ENCODE results near the gene ZNF141. TPM values are rescaled to one million over a fixed set of nuclear protein-coding genes. Genes with fewer than 3 reads are reported as not detected.
"Not testable (repeated sequence)": the region's sequence is repeated elsewhere in the genome, so short reads cannot be mapped to it uniquely, and the experiment has no call there.

The ZNF141 gene
- total RNA-seq, 1 experiment from 2014 or later = 6.5 TPM

GRCh38 chr4:294732-295131, 42.9 kb upstream of the ZNF141 start:
- no peak for DNase-seq
- H3K9ac ChIP-seq (ENCODE audit: low read length) = no peak overlapping the region
- H3K9me3 ChIP-seq (ENCODE audit: low read length) = no peaks in the 10 kb centered on the region; the same call in 1 of the 2 replicates
- H3K4me2 ChIP-seq (ENCODE audit: low read length) = no peak overlapping the region
- H4K20me1 ChIP-seq (ENCODE audit: low read length) = no peaks in the 10 kb centered on the region
- H3K4me3 ChIP-seq (ENCODE audit: low read length) = no peak overlapping the region
- H3K79me2 ChIP-seq (ENCODE audit: low read length) = no peaks in the 10 kb centered on the region
- no peak overlapping the region for H2AFZ ChIP-seq (ENCODE audit: low read length)
- no peak for ATAC-seq
- intact Hi-C loops (cut with micrococcal nuclease) = no loop called here
- TF ChIP-seq EZH2 (IDR thresholded peaks at IDR 0.05; ENCODE audit: low read length, unreplicated experiment) (no peak), CTCF (conservative IDR thresholded peaks at IDR 0.05; ENCODE audit: low read depth, low read length) (no peak), EZH2phosphoT487 (IDR thresholded peaks at IDR 0.05; ENCODE audit: borderline replicate concordance, low read length) (no peak)
- no peaks in the 10 kb centered on the region for H3K4me1 ChIP-seq (ENCODE audit: insufficient read depth, low read length)
- no peak overlapping the region for H3K27ac ChIP-seq (ENCODE audit: low read length)
- ChIA-PET POLR2A (ENCODE audit: unreplicated experiment) (no interaction called here), CTCF (no interaction called here)
- no TSS peak for BruUV-seq (replicated peaks)
- no peaks in the 10 kb centered on the region for H3F3A ChIP-seq (ENCODE audit: low read length, unreplicated experiment)
- H3K9me2 ChIP-seq (replicated peaks; ENCODE audit: low read length) = no peaks in the 10 kb centered on the region
- no peaks in the 10 kb centered on the region for H3K36me3 ChIP-seq (ENCODE audit: low read depth, low read length)
- no peaks in the 10 kb centered on the region for H3K27me3 ChIP-seq (ENCODE audit: low read length)

- DNase-seq (no peak), ATAC-seq (no peak)
- intact Hi-C loops (cut with micrococcal nuclease) = no loop called here
- no peaks in the 10 kb centered on the region for H3K9me2 ChIP-seq (replicated peaks; ENCODE audit: low read length)
- H3K27ac ChIP-seq (ENCODE audit: low read length) = no peak overlapping the region
- H3K4me1 ChIP-seq (ENCODE audit: insufficient read depth, low read length) = no peaks in the 10 kb centered on the region
- no TSS peak for BruUV-seq (replicated peaks)
- no peak for TF ChIP-seq EZH2phosphoT487 (IDR thresholded peaks at IDR 0.05; ENCODE audit: borderline replicate concordance, low read length)
- no peak for TF ChIP-seq EZH2 (IDR thresholded peaks at IDR 0.05; ENCODE audit: low read length, unreplicated experiment)
- no peak for TF ChIP-seq CTCF (conservative IDR thresholded peaks at IDR 0.05; ENCODE audit: low read depth, low read length)
- no peak overlapping the region for H3K9ac ChIP-seq (ENCODE audit: low read length)
- H3K27me3 ChIP-seq (ENCODE audit: low read length) = no peaks in the 10 kb centered on the region
- CTCF ChIA-PET = no interaction called here
- H3K4me2 ChIP-seq (ENCODE audit: low read length) = no peak overlapping the region
- H4K20me1 ChIP-seq (ENCODE audit: low read length) = no peaks in the 10 kb centered on the region
- POLR2A ChIA-PET (ENCODE audit: unreplicated experiment) = no interaction called here
- no peaks in the 10 kb centered on the region; the same call in 1 of the 2 replicates for H3K9me3 ChIP-seq (ENCODE audit: low read length)
- no peaks in the 10 kb centered on the region for H3K36me3 ChIP-seq (ENCODE audit: low read depth, low read length)
- no peaks in the 10 kb centered on the region for H3F3A ChIP-seq (ENCODE audit: low read length, unreplicated experiment)
- no peak overlapping the region for H2AFZ ChIP-seq (ENCODE audit: low read length)
- H3K4me3 ChIP-seq (ENCODE audit: low read length) = no peak overlapping the region
- no peaks in the 10 kb centered on the region for H3K79me2 ChIP-seq (ENCODE audit: low read length)
Measured at GRCh38 chr4:302381-302780, 35.2 kb upstream of the ZNF141 start.

GRCh38 chr4:304516-304915, 33.1 kb upstream of the ZNF141 start:
- H3K9me2 ChIP-seq (replicated peaks; ENCODE audit: low read length); H4K20me1 ChIP-seq (ENCODE audit: low read length); BruUV-seq (replicated peaks); H3K9ac ChIP-seq (ENCODE audit: low read length); H3K4me2 ChIP-seq (ENCODE audit: low read length); CTCF ChIA-PET; H3K36me3 ChIP-seq (ENCODE audit: low read depth, low read length); ATAC-seq; H3K27me3 ChIP-seq (ENCODE audit: low read length); H3F3A ChIP-seq (ENCODE audit: low read length, unreplicated experiment); DNase-seq; POLR2A ChIA-PET (ENCODE audit: unreplicated experiment); H3K4me1 ChIP-seq (ENCODE audit: insufficient read depth, low read length); intact Hi-C loops (cut with micrococcal nuclease); H3K9me3 ChIP-seq (ENCODE audit: low read length); H3K27ac ChIP-seq (ENCODE audit: low read length); H2AFZ ChIP-seq (ENCODE audit: low read length); H3K4me3 ChIP-seq (ENCODE audit: low read length); H3K79me2 ChIP-seq (ENCODE audit: low read length): not testable (repeated sequence)
